Erythroblast (primary cell): ENCODE data around the gene IRX2.

Experiments
- DNase-seq, 2 experiments: peaks; one replicate each; lab custom pipeline; 2025; lab: John Stamatoyannopoulos, UW
- GATA1 ChIP-seq: IDR thresholded peaks from 2 replicates; pipeline ENCODE4 v1.6.1; 2011; ENCODE audit warnings: low read depth, mild to moderate bottlenecking, control low read depth, low read length, moderate library complexity
- POLR2A ChIP-seq: IDR thresholded peaks from 2 replicates; pipeline ENCODE4 v1.6.1; 2011; ENCODE audit warnings: mild to moderate bottlenecking, low read length

IRX2 gene

GRCh38 chr5:2709976-2710689 is 41.3 kb downstream of the IRX2 start:
- DNase-seq = no peak
- no peak for TF ChIP-seq GATA1
- TF ChIP-seq POLR2A = no peak

- TF ChIP-seq GATA1 (no peak), POLR2A (no peak)
- DNase-seq = no peak
Measured at GRCh38 chr5:2708751-2709150, 42.7 kb downstream of the IRX2 start.

- no peak for DNase-seq
- TF ChIP-seq POLR2A (no peak), GATA1 (no peak)
Measured at GRCh38 chr5:2708132-2708531, 43.3 kb downstream of the IRX2 start.

DNA sequence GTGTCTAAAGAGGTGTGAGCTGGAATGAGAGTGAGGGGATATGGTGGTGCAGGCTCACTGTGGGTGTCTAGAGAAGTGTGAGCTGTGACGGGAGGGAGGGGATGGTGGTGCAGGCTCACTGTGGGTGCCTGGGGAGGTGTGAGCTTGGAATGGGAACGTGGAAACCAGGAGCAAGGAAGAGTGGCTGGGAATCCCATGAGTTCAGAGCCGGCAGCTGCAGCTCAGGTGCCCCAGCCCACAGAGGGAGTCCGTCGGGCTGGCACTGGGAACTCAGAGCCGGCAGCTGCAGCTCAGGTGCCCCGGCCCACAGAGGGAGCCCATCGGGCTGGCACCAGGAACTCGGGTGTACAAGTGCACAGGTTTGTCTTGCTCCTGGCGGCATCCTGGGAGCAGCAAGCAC is 45.6 kb downstream of the IRX2 start:
- no peak for TF ChIP-seq GATA1
- TF ChIP-seq POLR2A = no peak
- DNase-seq = no peak

DNA sequence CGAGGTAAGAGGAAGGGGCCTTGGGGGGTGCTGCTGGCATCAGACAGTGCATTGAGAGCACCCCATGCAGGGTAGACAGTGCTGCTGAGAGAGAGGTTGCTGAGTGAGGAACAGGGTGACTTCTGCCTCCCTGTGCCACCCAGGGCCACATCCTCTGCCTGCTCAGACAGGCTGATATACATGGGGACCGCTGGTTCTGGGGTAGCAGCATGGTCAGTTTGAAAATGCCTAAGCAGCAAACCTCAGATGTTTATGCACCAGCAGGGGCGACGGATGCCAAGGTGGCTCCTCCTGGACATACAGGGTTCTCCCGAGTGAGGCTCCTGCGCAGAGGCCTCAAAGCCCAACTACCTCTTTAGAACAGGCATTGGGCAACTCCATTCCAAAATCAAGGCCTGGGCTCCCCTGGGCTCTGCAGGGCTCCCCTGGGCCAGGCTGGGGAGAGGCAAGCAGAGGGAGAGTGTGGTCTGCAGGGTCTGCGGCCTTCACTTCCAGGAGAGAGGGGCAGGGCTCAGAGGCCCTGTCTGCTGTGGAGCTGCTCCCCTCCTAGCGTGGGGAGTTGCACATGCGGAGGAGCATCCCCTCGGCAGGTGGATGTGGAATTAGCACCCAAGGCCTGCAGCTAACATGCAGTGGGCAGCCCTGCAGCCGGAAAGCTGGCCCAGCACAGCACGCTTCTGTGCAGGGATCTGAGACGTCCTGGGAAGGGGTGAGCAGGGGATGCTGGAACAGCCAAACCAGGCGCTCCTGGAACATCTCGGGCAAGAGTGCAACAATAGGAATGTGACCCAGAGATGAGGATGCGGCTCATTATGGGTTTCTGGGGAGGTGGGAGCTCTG is 46.5 kb downstream of the IRX2 start:
- TF ChIP-seq GATA1 (no peak), POLR2A (no peak)
- no peak for DNase-seq

DNA sequence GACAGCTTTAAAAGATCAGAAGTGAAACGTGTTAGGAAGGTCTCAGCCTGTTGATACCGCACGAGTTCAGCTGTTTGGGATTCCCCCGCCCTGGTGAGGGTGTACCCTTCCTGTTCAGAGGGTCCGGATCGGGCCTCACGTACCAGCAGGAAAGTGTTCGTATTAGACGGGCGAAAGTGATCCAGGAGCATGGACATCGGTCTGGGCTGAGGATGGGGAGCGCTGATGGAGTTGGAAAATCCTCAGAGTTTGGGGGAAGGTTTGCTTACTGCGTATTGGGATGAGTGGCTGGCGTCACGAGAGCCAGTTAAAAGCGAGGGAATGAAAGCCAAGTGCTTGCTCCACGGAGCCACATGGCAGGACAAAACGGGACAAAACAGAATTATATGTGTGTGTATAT is 47.4 kb downstream of the IRX2 start:
- TF ChIP-seq POLR2A (no peak), GATA1 (no peak)
- no peak for DNase-seq

DNA sequence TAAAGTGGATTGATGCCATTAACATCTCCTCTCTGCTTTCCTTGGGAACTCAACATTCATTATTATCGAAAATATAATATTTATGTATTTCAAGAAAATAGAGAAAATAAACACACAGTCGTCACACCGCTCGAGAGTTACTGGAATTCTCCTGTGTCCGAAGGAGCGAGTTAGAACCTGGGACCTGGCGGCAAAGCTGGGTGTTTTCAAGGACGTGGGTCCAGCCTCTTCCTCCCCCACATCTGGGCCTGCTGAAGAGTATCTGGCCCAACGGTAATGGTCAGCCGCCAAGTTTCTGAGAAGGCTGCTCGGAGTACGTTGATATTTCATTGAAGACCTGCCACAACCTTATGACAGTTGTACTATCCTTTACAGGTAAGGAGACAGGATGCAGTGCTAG is 47.9 kb downstream of the IRX2 start:
- DNase-seq = no peak
- TF ChIP-seq POLR2A (no peak), GATA1 (no peak)

DNA sequence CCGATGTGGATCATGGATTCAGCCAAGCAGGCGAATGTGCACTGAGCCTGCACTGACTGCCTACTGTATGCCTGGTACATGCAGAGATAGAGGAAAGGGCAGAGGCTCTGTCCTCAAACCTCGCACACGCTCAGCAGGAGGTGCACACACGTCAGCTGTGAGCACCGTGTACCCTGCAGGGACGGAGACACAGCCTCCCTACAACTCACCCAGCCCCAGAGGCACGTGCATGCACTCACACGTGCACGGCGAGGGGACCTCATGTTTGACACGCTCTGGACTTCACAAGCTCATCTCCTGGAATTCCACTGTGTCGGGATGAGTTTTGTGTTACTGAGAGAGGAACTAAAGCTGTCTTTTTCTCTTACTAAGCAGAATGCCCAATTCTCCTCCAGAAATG is 48.4 kb downstream of the IRX2 start:
- TF ChIP-seq GATA1 = no peak
- no peak for DNase-seq

DNA sequence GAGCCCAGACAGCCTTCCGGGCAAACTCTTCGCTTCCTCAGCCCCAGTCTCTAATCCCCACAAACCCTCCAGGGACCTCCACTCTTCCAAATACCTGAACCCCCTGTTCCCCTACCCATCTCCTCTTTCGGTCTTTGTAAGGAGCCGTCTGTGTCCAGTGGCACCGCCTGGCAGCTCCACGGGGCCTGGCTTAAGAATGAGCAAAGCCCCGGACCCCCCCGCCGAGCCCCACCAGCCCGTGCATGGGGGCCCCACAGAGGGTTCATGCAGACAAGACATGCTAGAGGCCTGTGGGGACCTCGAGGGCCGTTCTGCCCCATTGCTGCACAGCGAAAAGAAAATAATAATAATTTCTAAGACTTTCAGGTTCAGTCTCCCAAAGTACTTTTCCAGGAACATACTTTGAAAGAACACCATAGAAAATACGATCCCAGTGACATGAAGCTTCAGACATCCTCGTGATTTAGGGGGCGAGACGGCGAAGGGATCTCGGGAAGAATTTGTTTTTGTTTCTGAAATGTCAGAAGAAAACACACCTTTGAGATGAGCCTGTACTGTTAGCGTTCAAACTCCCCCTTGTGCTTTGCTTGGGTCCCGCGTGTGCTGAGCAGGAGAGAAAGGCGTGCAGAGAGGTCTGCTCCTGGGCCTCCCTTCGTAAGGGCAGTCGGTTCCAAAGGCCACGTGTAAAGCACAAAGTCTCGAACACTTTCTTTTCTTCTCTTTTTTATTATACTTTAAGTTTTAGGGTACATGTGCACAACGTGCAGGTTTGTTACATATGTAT is 49.2 kb downstream of the IRX2 start:
- DNase-seq = no peak
- no peak for TF ChIP-seq POLR2A
- no peak for TF ChIP-seq GATA1

- no peak for TF ChIP-seq POLR2A
- no peak for TF ChIP-seq GATA1
- DNase-seq = no peak
Measured at GRCh38 chr5:2701592-2701991, 49.9 kb downstream of the IRX2 start.

- no peak for DNase-seq
- TF ChIP-seq POLR2A = no peak
- TF ChIP-seq GATA1 = no peak
Measured at GRCh38 chr5:2700876-2701275, 50.6 kb downstream of the IRX2 start.

DNA sequence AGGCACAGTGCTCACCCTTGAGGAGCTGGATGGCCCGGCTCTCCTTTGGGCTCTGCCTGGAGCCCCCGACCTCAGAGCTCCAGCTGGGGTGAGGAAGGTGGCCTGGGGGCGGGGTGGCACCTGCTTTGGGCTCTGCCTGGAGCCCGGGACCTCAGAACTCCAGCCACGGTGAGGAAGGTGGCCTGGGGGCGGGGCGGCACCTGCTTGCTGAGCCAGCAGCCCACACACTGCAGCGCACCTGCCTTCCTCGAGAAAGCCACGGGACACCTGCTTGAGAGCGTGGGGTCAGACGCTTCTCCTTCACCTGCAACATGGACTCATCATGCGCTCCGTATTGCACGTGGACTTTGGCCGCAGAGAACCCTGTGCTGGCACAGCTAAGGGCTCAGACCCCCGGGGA is 51.8 kb downstream of the IRX2 start:
- no peak for DNase-seq
- TF ChIP-seq GATA1 (no peak), POLR2A (no peak)

- DNase-seq = no peak
- TF ChIP-seq POLR2A = no peak
- TF ChIP-seq GATA1 = no peak
Measured at GRCh38 chr5:2699231-2699630, 52.2 kb downstream of the IRX2 start.

DNA sequence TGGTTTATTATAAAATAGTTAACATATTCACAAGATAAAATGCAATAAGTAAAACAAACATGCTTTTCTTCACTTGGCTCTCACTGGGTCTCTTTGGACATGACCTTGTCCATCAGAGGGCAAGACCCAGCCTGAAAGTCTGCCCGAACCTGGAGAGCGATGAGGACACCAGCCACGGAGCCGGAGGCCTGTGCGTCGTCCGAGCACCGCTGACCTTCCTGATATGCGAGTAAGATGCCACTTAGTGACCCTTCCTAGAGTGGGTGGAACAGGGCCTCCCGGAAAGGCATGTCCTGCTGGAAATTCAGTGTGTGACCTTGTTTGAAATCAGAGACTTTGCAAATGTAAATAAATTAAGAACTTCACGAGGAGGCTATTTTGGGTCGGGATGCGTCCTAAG is 52.9 kb downstream of the IRX2 start:
- DNase-seq = no peak
- TF ChIP-seq GATA1 (no peak), POLR2A (no peak)
